Activated CD4-positive, CD25-positive, alpha-beta regulatory T cell treated with anti-CD3 and anti-CD28 coated beads, Interleukin-2, amount 50 U/mL, for 24 hours (primary cell): Measurements from ENCODE around the gene OR2A42.
"Not testable (repeated sequence)": the region's sequence is repeated elsewhere in the genome, so short reads cannot be mapped to it uniquely, and the experiment has no call there.

Source experiments
- ATAC-seq, 2 donors: fragments of 150-1000 bp; cut with Tn5 transposase; one replicate each; pipeline ENCODE4 v1.10.0; 2021; ENCODE audit warnings: mild to moderate bottlenecking in 1 of 2, moderate library complexity in 1 of 2

The OR2A42 gene, protein sequence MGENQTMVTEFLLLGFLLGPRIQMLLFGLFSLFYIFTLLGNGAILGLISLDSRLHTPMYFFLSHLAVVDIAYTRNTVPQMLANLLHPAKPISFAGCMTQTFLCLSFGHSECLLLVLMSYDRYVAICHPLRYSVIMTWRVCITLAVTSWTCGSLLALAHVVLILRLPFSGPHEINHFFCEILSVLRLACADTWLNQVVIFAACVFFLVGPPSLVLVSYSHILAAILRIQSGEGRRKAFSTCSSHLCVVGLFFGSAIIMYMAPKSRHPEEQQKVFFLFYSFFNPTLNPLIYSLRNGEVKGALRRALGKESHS

DNA sequence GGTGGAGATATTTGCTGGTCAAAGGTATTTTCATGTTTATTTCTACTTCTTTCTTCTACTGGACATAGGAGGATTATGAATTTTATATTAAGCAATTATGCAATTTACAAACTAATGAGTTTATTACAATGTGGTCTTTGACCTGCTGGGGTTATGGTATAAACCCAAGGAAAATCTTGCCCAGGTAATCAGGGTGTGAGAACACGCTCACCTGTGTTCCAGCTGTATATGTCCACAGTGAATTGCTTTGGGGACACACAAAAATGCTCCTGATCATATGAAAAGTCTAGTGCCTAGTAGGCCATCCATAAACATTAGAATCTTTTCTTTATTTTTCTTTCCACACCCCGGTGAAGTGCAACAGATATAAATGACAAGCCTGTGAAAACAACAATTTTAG lies at the start of gene OR2A42:
OR2A42 (minus strand) TSS at position 241 of the 400 bp plus-strand sequence. CDS start 6,762 bp downstream, outside the sequence.
- not testable (repeated sequence) for ATAC-seq

DNA sequence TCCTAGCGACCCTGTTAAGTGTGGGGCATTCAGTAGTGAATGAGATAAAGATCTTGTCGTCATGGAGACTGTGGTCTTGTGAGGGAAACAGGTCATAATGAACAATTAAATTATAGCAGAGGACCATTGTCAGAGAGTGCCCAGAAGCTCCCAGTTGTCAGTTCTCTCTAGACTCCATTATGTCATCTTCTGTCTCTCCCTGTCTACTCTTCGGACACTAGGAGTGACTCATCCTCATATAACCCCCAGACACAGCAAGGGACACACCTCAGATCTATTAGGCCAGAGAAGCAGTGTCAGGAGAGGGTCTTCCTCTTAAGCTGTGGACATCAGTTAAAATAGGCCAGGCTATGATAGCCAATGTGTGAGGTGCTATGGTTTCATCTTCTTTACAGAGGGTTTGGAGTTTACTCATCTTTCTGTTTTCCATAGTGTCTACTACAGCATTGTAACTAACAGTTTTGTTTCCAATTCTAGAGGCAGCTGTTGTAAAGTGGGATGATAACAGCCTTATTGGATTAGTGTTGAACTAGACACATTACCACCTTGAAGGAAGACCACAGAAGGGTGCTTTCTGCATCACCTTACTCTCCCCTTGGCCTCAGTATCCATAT lies 47.9 kb upstream of the OR2A42 start:
- not testable (repeated sequence) for ATAC-seq

DNA sequence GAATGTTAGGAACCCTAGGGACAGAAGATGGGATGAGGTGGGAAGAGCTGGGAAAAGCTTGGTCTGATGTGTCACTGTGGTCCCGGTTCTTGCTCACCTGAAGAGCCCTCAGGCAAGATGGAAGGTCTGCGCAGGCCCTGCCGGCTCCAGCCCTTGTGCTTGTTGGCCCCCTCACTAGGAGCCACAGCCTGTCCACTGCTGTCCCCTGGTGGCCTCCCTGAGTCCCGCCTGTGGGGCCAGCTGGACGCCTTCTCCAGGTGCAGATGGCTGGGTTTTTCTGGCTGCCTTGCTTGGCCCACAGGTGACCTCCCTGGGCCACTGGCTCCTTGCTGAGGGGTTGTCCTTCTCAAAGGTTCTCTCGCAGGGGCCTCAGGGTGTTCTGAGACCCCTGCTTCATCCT lies 44.3 kb upstream of the OR2A42 start:
- not testable (repeated sequence) for ATAC-seq

DNA sequence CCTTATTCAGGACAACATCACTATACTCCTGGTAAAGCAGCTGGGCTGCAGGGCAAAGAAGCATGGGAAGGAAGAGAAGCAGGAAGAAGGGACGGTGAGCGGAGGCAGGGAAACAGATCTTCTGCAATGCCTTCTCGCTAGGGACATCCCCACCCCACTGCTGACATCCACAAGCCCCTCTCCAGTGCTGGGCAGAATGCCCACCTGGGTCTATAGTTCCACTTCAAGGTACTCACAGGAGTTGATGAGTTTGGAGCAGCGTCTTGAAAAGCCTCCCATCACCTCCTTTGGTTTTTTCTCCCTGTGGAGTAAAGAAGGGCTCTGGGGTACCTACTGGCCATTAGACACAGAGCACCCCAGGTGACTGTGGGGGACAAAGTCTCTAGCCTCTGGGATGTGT lies 43.1 kb upstream of the OR2A42 start:
- not testable (repeated sequence) for ATAC-seq

DNA sequence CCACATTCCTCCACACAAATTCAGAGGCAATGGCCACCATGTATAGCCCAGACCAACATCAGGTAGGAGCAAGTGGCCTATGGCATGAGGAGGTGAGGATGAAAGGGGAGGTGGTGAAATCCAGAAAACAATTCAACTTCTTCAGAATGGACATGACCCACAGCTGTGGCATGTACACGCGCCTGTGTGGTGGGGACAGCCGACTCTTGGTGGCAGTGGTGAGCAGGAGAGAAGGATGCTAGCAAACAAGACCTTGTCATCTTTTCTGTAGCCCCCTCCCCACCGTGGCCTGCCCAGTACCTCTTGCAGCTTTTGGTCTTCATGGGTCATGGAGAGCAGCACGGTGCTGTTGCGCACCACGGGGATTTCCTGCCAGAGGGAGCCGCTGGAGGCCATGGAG lies 42.6 kb upstream of the OR2A42 start:
- not testable (repeated sequence) for ATAC-seq

DNA sequence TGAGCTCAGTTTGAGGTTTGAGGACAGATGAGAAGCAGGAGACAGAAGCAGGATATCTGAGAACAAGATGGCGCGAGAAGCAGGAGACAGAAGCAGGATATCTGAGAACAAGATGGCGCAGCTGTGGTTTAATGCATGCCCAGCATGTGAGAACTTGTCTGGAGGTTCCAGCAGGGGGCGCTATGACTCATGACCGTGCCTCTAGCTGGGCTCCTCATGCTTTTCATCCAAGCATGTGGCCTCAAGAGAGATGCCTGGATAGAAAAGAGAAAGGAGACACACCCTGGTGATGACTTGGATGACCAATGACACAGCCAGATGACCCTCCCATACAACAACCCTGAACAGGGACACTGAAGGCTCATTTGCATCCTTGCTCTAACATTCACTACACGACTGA lies 40.6 kb upstream of the OR2A42 start:
- ATAC-seq = not testable (repeated sequence)

DNA sequence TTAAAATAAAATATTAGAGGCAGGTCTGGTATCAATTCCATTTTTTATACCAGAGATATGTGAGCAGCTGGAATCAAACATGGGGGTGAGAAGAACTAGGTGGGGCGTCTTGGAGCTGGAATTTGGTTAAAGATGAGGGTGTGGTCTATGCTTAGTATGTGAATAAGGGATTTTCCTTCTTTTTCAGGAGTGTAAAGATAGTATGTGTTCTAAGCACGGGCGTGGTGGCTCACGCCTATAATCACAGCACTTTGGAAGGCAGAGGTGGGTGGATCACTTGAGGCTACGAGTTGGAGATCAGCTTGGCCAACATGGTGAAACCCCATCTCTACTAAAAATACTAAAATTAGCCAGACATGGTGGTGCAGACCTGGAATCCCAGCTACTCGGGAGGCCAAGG lies 35.9 kb upstream of the OR2A42 start:
- ATAC-seq = not testable (repeated sequence)

DNA sequence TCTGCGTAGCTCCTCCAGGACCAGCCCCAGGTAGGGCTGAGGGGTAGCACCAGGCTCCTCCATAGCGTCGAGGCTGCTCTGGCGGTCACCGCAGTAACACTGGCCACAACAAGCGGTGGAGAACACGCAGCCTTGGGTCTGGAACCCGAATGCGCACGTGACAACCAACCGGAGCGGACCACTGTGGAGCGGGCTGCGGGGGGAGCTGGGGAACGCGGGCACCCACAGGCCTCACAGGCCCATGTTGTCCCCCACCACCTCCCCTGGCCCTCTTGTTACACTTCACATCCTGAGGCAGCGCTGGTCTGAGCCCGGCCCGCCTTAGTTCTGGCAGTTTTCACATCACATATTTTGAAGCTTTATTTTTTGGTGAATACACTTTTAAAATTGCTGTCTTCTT lies 29.8 kb upstream of the OR2A42 start, which contains the start of gene CTAGE8:
CTAGE8 (minus strand) TSS at position 101 of the 400 bp plus-strand sequence; CDS start at position 63, 38 bp downstream.
- not testable (repeated sequence) for ATAC-seq

DNA sequence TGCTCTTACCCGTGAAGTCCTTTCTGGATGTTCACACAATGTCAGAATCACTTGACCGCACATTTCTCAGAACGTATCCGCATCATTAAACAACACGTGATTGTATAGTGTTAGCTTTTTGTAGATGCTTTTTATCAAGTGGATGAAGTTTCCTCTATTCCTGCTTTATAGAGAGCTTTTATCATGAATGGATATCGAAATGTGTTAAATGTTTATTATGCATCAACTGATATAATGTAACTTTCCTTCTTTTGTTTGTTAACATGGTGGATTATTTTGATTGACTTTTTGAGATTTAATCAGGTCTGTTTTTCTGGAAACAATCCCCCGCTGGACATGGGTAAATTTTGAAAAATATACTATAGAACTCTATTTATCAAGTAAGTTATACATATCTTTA lies 25.3 kb upstream of the OR2A42 start, which contains the start of gene OR2A7:
OR2A7 (minus strand) TSS at position 101 of the 400 bp plus-strand sequence. CDS start 5,164 bp downstream, outside the sequence.
- not testable (repeated sequence) for ATAC-seq

DNA sequence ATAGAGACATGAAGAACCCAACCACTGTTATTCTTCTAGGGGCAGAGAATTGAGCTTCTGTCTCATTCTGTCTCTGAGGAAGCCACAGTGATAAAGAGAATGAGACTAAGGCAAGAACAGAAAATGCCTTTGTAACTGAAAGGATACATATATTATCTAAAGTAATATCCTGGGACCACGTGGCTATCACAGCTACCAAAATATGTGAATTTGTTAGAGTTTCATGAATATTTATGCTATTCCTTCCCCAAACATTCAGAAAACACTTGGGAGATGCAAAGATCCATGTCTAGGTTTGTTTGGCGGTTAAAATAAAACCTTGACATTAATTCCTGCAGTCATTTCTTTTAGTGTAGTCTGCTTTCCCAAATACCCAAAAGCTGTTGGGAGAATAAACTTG lies 22.7 kb upstream of the OR2A42 start:
- ATAC-seq = not testable (repeated sequence)

DNA sequence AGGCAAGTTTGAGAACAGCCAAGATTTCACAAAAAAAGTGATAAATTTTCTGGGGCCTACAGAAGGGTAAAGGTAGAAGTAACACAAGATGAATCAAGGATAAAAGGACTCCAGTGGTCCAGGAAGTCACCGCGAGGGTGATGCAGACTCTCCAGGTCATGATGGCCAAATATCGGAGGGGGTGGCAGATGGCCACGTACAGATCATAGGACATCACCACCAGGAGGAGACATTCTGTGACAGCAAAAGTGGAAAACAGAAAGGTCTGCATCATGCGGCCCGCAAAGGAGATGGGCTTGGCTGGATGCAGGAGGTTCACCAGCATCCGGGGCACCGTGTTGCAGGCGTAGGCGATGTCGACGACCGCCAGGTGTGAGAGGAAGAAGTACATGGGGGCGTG lies 19.7 kb upstream of the OR2A42 start:
- ATAC-seq = not testable (repeated sequence)

DNA sequence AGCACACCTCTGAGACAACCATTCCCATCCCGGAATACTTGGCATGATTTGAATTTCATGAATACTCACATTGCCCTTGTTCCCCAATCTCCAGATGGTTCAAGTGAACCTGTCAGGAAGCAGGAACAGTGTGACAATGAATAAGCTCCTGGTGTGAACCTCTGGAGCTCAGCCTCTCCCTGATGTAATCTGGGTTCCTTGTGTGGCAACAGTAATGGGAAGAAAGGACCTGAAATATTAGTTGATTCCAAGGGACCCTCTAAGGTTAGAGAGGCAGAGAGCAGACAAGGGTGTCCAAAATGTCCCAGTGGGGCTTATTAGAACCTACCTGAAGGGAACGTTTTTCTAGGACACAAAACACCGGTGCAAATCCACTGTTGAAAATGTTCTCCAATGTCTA lies 16.7 kb upstream of the OR2A42 start:
- ATAC-seq = no peak

DNA sequence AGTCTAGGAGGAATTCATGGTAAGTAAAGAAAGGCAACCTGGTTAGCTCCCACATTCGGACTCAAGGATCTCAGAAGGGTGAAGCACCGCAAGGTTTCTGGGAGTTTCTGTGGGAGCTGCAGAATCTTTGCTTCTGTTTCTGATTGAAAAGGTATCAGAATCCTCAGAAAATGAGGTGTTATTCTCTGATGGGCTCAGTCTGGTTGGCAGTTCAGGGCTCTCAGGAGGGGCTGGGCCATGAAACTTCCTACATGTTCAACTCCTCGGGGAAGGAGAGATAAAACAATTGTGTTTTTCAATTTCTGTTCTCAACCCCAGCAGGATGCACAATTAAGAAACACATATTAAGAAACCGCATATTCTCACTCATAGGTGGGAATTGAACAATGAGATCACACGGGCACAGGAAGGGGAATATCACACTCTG lies 16.1 kb upstream of the OR2A42 start:
- ATAC-seq = no peak

DNA sequence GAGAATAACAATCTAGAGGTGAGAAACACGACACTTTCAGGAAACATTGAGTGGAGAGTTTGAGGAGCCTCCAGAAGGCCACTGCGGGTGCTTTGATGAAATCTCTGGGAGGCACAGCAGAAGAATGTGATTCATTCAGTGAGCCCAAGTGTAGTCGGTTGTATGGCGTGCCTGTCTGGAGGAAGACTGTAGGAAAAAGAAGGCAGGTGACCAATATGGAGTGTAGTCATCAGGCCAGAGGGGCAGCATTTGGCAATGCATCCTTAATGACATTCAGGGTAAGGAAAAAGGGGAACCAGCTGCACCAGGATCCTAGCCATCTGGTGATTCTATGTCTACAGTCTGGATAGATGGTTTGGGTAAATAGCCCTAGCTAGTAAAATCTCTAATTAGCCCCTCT lies 12.9 kb upstream of the OR2A42 start:
- not testable (repeated sequence) for ATAC-seq

DNA sequence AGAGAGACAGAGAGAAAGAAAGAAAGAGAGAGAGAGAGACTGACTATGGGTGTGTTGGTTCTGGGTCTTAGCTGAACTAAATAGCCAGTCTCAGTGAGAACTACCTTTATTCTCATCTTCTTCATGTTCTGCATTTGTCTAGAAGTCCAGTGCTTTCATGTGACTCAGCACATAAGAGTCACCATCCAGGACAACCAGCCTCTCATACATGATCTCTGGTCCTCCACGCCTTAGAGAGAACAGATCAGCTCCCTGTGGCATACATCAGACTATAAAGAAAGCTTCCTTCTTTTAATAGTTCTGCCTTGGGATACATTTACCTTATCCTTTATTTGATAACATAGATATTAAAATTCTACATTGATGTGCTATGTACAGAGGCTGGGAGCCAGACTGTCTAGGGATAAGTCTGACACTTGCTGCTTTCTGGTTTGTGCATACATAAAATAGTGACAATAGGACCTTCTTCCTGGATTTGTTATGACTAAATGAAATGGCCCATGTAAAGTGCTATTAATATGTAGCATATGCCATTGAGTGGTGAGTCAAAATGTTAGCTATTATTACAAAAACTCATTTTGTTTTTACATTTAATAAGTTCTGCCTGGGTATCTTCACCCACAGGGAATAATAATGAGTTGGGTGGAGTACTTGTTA lies 8.4 kb upstream of the OR2A42 start:
- ATAC-seq = not testable (repeated sequence)

DNA sequence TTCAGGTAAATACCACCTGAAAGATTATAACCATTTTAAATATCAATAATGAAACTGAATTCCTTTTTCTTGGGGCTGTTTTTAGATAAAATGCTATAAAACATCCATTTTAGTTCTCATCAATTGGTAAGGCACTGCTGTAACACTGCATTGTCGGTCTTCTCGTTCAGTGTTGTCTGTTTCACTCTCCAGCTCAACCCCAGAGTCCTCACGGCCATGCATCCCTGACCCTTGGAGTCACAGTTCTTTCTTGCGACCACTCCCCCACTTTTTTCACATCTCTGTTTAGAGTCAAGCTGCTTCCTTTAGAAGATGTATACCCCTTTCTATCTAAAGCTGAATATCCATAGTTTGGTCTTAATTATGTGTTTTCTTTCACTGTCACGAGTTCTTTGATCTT lies 7.6 kb upstream of the OR2A42 start:
- not testable (repeated sequence) for ATAC-seq

DNA sequence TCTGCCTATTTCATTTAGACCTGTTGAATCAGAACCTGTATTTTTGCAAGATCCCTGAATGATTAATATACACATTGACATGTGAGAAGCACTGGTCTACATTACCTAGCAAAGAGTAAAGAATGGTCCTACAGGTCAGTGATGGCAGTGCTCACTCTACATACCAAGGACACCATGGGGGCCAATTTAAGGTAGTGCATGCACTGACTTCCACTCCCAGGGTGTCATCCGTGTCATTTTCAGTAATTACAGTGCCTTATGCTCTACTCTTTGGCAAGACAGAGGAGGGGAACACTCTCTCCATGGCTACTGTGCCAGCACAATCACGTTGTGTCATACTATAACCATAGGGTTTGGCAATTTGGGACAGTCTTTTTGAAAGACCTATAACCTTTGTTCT lies 6.0 kb upstream of the OR2A42 start:
- ATAC-seq = peak in 1 of 2 donors; percentile 36

DNA sequence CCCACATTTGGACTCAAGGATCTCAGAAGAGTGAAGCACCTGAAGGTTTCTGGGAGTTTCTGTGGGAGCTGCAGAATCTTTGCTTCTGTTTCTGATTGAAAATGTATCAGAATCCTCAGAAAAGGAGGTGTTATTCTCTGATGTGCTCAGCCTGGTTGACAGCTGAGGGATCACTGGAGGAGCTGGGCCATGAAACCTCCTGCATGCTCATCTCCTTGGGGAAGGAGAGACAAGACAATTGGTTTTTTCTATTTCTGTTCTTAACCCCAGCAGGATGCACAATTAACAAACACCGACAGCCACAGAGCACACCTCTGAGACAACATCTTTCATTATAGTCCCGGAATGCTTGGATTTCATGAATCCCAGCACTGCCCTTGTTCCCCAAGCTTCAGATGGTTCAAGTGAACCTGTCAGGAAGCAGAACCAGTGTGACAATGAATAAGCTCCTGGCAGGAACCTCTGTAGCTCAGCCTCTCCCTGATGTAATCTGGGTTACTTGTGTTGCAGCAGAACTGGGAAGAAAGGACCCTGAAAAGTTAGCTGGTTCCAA lies 799 bp downstream of the OR2A42 start:
- not testable (repeated sequence) for ATAC-seq

DNA sequence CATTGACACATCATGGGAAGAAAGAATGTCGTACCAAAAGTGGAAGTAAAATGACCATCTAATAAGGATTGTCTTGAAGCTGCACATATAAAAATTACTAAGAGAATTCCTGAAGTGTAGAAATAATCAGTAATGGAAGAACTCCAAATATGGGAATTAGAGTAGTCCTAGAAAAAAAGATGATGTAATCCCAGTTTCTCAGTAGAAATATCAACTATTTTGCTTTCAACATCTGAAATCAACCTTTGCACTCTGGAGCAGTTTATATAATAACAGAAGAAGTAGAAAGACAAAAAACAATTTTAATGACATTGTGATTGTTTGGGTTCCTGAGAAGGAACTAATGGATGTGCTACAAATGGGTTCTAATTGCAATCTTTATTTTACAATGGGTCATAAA lies 6.4 kb downstream of the OR2A42 start:
- ATAC-seq = not testable (repeated sequence)

DNA sequence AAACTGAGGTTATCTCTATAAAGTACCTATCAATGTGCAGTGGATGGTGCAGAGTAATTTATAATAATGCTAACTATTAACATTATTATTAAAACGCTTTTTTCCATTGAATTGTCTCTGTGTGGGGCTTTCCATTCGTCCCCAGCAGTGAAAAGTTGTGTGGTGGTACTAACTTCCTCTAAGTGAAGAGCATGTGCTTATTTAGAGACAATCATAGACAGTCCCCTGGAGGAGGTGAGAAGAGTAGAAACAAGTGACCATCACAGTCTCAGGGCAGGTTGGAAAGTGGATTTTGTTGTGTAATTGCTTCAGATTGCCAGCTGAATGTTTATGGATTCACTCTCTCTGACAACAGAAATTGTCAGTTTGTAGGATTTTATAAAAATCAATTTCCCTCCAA lies 8.4 kb downstream of the OR2A42 start:
- ATAC-seq = not testable (repeated sequence)

DNA sequence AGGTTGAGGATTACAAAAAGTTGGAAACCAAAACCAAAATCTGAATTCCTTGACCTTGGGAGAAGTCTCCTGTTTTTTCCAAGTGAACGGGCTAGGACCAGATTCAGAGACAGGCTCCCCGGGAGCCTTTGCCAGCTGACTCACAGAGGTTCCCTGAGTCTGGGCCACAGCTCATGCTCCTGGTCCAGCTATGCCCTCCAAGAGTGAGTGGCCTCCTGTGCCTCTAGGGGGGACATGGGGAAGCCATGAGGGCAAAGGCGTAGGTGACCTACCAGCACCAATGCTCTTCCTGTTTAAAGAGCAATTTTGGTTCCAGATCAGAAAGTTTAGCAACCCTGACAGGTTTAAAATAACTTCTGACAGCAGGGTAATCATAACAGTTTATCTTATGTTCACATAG lies 10.6 kb downstream of the OR2A42 start:
- ATAC-seq = not testable (repeated sequence)

DNA sequence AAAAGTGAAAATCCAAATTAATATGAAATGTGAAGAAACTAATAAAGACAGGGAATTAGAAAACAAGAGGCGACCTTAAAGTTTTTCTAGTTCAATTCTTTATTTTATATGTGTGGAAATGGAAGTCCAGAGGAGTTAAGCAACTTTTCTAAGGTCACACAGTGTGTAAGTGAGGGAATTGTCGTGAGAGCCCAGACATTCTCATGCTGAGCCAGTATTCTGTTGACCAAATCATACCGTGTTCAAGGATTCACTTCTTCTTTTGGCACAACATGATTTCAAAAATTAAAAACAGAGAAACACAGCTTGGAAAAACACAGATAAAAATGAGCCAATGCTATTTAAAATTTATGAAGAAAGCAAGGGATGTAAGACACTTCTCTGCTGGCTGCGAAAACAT lies 12.5 kb downstream of the OR2A42 start:
- ATAC-seq = not testable (repeated sequence)

DNA sequence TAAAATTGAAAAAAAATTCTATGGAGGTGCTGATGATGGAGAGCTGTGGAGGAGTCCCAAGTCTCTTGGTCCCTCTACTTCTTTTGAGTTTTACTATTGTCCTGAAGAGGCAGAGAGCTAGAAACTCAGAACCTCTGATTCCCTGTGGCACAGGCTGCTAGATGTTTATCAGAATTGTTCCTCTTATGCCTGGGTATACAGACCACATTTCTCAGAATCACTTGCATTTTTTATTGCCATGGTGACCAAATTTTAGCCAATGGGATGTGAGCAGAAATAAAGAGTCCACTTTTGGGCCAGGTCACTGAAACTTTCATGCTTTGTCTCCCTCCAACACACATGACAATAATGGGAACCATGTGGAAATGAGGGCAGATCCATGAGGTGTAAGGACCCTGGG lies 15.7 kb downstream of the OR2A42 start:
- not testable (repeated sequence) for ATAC-seq
